Psoas muscle (tissue), 8 donors: Measurements from ENCODE around the gene ITGB3. TPM values are rescaled to one million over a fixed set of nuclear protein-coding genes. Genes with fewer than 3 reads are reported as not detected.

Source experiments
- ATAC-seq, 4 donors: fragments of 200-7000 bp; cut with Tn5 transposase; one replicate each; pipeline ENCODE4 v1.9.1; 2020; ENCODE audit warnings: moderate library complexity in 3 of 4, mild to moderate bottlenecking in 2 of 4
- DNase-seq, 2 donors: peaks; one replicate each; pipeline ENCODE4 v3.0.0-alpha.2; 2020
- H3K27ac ChIP-seq: fragments of 200-600 bp; one replicate; pipeline ENCODE4 v1.8.0; 2022
- H3K27me3 ChIP-seq, 3 donors: fragments of 200-600 bp in 1 of 3; one replicate each; pipeline versions ENCODE4 v1.6.1 to v1.8.0; 2013 to 2022; ENCODE audit warnings: low read length in 2 of 3, mild to moderate bottlenecking in 2 of 3, moderate library complexity in 1 of 3; ENCODE audit not compliant: insufficient read depth in 3 of 3
- H3K36me3 ChIP-seq, 2 donors: fragments of 200-600 bp in 1 of 2; one replicate each; pipeline versions ENCODE4 v1.6.1 to v1.8.0; 2013 to 2022; ENCODE audit warnings: low read depth in 1 of 2, mild to moderate bottlenecking in 1 of 2, moderate library complexity in 1 of 2; ENCODE audit not compliant: insufficient read depth in 1 of 2
- H3K4me1 ChIP-seq: fragments of 200-600 bp; one replicate; pipeline ENCODE4 v1.8.0; 2022
- H3K4me3 ChIP-seq: fragments of 200-600 bp; one replicate; pipeline ENCODE4 v1.8.0; 2022; ENCODE audit warnings: mild to moderate bottlenecking
- H3K9me3 ChIP-seq: fragments of 200-600 bp; one replicate; pipeline ENCODE4 v1.8.0; 2022
- CTCF ChIP-seq: fragments of 200-600 bp; IDR thresholded peaks from one replicate; pipeline ENCODE4 v1.8.0; 2022; ENCODE audit warnings: antibody characterized with exemption
- WGBS, 3 donors: extraction: QIAGEN DNeasy Blood & Tissue Kit; methylation state at CpG; one replicate each; pipeline versions ENCODE4 v1.1.6 to v1.1.7; 2013; 5-methylcytosine and 5-hydroxymethylcytosine counted together
- intact Hi-C, 2 donors: fragments of 100-400 bp; cut with DNase I; formaldehyde crosslinking; loops; one replicate each; pipeline versions ENCODE4 v1.11.0 to v1.14.2; 2022
- polyA plus RNA-seq, 3 donors: library from polyadenylated mRNA; stranded (reverse); fragments of 200-250 nt; gene quantifications; one replicate each; pipeline ENCODE4 v1.2.3, GENCODE V29; 2013
- total RNA-seq, 4 donors: library from RNA; stranded (reverse); fragmentation: NEBNext Ultra II Directional in 2 of 4; extraction: Animal tissue kit (Norgen Biotek cat#: 25700) in 2 of 4; gene quantifications; one replicate each; pipeline versions ENCODE4 v1.2.1 to v1.2.4, GENCODE V29; 2021 to 2023
- donor health status: healthy with polysubstance abuse.
- donor health status: DM: no; HTN: no; CAD: no; lungs with moderate emphysema.
- donor health status: Bipolar disorder and iron deficiency.
- donor health status: healthy.
- donor health status: DM: yes; HTN: yes; CAD: no.
- donor health status: DM: no; HTN: no; CAD: no.
- donor health status: DM: no; HTN: no; CAD: no.
- donor health status: DM: yes; HTN: yes; CAD: no.

Gene ITGB3
- total and polyA plus RNA-seq, 7 donors: 0.32 to 5.4 (median 1.5) TPM

GRCh38 chr17:47218896-47219430 lies 34.7 kb upstream of the ITGB3 start:
- TF ChIP-seq CTCF: no peak
- H3K4me1 ChIP-seq: no peaks in the 10 kb centered on the region
- 69 to 75% (median 72%) methylated on average over 6 of the region's 6 CpGs for WGBS, 3 donors
- no peak overlapping the region for H3K4me3 ChIP-seq
- intact Hi-C loops: no loop called here
- ATAC-seq: no peak
- no peaks in the 10 kb centered on the region for H3K27me3 ChIP-seq
- no peak overlapping the region for H3K27ac ChIP-seq
- H3K9me3 ChIP-seq: no peaks in the 10 kb centered on the region
- no peaks in the 10 kb centered on the region for H3K36me3 ChIP-seq
- no peak for DNase-seq

- intact Hi-C loops: loop anchor here in 1 of 2 donors (10.0 kb wide), 1 partner anchor 395 kb away; no protein-coding TSS in a partner anchor
- 88 to 93% (median 89%) methylated on average over 21 of the region's 21 CpGs for WGBS, 3 donors
- no peak overlapping the region for H3K4me3 ChIP-seq
- H3K36me3 ChIP-seq: no peaks in the 10 kb centered on the region
- H3K9me3 ChIP-seq: no peaks in the 10 kb centered on the region
- ATAC-seq: no peak
- DNase-seq: no peak
- H3K27me3 ChIP-seq: no peaks in the 10 kb centered on the region
- no peak overlapping the region for H3K27ac ChIP-seq
- H3K4me1 ChIP-seq: no peaks in the 10 kb centered on the region
- TF ChIP-seq CTCF: no peak
Observed at GRCh38 chr17:47219621-47220475, 33.8 kb upstream of the ITGB3 start.

- no peaks in the 10 kb centered on the region for H3K4me1 ChIP-seq
- no peak overlapping the region for H3K27ac ChIP-seq
- H3K9me3 ChIP-seq: no peaks in the 10 kb centered on the region
- ATAC-seq: no peak
- no peak for TF ChIP-seq CTCF
- DNase-seq: no peak
- H3K27me3 ChIP-seq: no peaks in the 10 kb centered on the region
- intact Hi-C loops: loop anchor here in 1 of 2 donors (10.0 kb wide), 1 partner anchor 394 kb away; no protein-coding TSS in a partner anchor
- 74 to 83% (median 76%) methylated on average over 7 of the region's 7 CpGs for WGBS, 3 donors
- H3K4me3 ChIP-seq: no peak overlapping the region
- no peaks in the 10 kb centered on the region for H3K36me3 ChIP-seq
Observed at GRCh38 chr17:47220531-47220999, 33.1 kb upstream of the ITGB3 start.

- intact Hi-C loops: loop anchor here in 1 of 2 donors (10.0 kb wide), 1 partner anchor 394 kb away; no protein-coding TSS in a partner anchor
- no peak overlapping the region for H3K4me3 ChIP-seq
- peaks cover 4% of the 10 kb centered on the region for H3K4me1 ChIP-seq
- H3K27me3 ChIP-seq: no peaks in the 10 kb centered on the region
- 80 to 85% (median 81%) methylated on average over 6 of the region's 6 CpGs for WGBS, 3 donors
- H3K36me3 ChIP-seq: no peaks in the 10 kb centered on the region
- ATAC-seq: no peak
- no peak for DNase-seq
- no peak overlapping the region for H3K27ac ChIP-seq
- no peaks in the 10 kb centered on the region for H3K9me3 ChIP-seq
- no peak for TF ChIP-seq CTCF
Observed at GRCh38 chr17:47221154-47221553, 32.5 kb upstream of the ITGB3 start.
